Esophagus muscularis mucosa (tissue), 4 donors: Measurements from ENCODE around the gene FTO.

Experiments used
- CTCF ChIP-seq, 3 experiments: fragments of 200-600 bp in 2 of 3; fragments of 450-650 bp in 1 of 3; sonication (generic) in 2 of 3; IDR thresholded peaks; one replicate each; pipeline ENCODE4 v1.5.1; 2017 to 2019; ENCODE audit warnings: antibody characterized with exemption in 3 of 3, mild to moderate bottlenecking in 2 of 3, moderate library complexity in 1 of 3
- EP300 ChIP-seq: sonication (generic); formaldehyde crosslinking; IDR thresholded peaks from one replicate; pipeline ENCODE4 v1.6.1; 2017; ENCODE audit warnings: antibody characterized with exemption
- POLR2A ChIP-seq: fragments of 450-650 bp; IDR thresholded peaks from one replicate; pipeline ENCODE4 v1.6.1; 2017; ENCODE audit warnings: antibody characterized with exemption, moderate library complexity, mild to moderate bottlenecking, low read depth

GRCh38 chr16:53876811-53877210 is 172.9 kb downstream of the FTO start:
- TF ChIP-seq POLR2A: no peak
- TF ChIP-seq CTCF (IDR thresholded peaks at IDR 0.05): no peak
- TF ChIP-seq EP300: no peak
